ENCODE data around the gene PMEL.
"Not testable (repeated sequence)": the region's sequence is repeated elsewhere in the genome, so short reads cannot be mapped to it uniquely, and the experiment has no call there.

Gene PMEL

DNA sequence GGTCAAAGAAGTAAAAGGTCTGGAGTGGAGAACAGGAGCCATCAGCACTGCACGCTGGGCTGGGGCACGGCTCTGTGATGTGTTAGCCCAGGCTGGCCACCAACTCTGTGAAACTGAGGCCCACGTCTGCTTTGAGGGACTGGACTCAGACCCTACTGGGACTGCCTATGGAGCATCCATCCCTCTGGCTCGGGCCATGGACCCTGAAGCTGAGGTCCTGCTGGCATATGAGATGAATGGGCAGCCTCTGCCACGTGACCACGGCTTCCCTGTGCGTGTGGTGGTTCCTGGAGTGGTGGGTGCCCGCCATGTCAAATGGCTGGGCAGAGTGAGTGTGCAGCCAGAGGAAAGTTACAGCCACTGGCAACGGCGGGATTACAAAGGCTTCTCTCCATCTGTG lies 38.4 kb upstream of the PMEL start:
- no peak overlapping the region for H3K4me3 ChIP-seq (ENCODE audit: low read length)
- DNase-seq (ENCODE audit: low read depth), result no peak
- TF ChIP-seq, protein P1, sequence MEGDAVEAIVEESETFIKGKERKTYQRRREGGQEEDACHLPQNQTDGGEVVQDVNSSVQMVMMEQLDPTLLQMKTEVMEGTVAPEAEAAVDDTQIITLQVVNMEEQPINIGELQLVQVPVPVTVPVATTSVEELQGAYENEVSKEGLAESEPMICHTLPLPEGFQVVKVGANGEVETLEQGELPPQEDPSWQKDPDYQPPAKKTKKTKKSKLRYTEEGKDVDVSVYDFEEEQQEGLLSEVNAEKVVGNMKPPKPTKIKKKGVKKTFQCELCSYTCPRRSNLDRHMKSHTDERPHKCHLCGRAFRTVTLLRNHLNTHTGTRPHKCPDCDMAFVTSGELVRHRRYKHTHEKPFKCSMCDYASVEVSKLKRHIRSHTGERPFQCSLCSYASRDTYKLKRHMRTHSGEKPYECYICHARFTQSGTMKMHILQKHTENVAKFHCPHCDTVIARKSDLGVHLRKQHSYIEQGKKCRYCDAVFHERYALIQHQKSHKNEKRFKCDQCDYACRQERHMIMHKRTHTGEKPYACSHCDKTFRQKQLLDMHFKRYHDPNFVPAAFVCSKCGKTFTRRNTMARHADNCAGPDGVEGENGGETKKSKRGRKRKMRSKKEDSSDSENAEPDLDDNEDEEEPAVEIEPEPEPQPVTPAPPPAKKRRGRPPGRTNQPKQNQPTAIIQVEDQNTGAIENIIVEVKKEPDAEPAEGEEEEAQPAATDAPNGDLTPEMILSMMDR (conservative IDR thresholded peaks at IDR 0.05; ENCODE audit: low read depth, low read length), result no peak

DNA sequence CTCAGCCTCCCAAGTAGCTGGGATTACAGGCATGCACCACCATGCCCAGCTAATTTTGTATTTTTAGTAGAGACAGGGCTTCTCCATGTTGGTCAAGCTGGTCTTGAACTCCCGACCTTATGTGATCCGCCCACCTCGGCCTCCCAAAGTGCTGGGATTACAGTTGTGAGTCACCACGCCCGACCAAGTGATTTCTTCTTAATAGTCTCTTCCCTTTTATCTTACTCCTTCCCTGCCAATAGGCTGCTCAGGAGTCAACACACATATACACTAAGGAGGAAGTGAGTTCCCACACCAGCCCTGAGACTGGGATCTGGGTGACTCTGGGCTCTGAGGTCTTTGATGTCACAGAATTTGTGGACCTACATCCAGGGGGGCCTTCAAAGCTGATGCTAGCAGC lies 37.5 kb upstream of the PMEL start:
- not testable (repeated sequence) for DNase-seq (ENCODE audit: low read depth); H3K4me3 ChIP-seq (ENCODE audit: low read length)

DNA sequence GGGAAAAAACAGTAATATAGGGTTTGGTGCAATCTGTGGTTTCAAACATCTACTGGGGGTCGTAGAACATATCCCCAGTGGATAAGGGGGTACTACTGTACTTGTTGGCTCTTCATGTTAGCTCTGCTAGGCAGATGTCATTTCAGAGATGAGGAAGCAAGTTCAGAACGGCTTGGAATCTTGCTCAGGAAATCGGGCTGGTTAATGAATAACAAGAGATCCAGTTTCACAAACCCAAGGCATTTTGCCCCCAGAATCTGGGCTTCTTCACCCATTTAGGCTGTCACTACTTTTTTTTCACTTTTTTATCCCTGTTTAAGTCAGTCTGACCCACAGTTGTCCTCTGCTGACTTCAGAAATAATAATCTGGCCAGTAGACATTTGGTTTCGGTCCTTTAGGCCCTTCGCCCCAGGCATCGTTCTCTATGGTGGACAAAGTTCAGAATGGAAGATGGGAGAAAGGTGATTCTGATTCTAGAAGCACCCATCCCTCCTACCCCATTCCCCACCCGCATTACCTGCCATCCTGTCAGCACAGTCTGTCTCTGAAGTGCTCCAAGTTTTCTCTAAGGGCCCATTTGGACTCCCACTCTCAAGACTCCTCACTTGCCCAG lies 35.8 kb upstream of the PMEL start:
- DNase-seq (ENCODE audit: low read depth), result no peak
- H3K4me3 ChIP-seq (ENCODE audit: low read length), result no peak overlapping the region

DNA sequence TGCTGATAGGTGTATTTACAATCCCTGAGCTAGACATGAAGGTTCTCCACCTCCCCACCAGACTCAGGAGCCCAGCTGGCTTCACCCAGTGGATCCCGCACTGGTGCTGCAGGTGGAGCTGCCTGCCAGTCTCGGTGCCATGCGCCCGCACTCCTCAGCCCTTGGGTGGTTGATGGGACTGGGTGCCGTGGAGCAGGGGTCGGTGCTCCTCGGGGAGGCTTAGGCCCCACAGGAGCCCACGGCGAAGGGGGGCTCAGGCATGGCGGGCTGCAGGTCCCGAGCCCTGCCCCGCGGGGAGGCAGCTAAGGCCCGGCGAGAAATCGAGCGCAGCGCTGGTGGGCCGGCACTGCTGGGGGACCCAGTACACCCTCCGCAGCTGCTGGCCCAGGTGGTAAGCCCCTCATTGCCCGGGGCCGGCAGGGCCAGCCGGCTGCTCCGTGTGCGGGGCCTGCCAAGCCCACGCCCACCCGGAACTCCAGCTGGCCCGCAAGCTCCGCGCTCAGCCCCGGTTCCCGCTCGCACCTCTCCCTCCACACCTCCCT lies 34.2 kb upstream of the PMEL start:
- DNase-seq (ENCODE audit: low read depth); H3K4me3 ChIP-seq (ENCODE audit: low read length): not testable (repeated sequence)

More for the DNA sequence above, 35.8 kb upstream of the PMEL start:
- TF ChIP-seq, protein P1 (conservative IDR thresholded peaks at IDR 0.05; ENCODE audit: low read depth, low read length), result no peak

DNA sequence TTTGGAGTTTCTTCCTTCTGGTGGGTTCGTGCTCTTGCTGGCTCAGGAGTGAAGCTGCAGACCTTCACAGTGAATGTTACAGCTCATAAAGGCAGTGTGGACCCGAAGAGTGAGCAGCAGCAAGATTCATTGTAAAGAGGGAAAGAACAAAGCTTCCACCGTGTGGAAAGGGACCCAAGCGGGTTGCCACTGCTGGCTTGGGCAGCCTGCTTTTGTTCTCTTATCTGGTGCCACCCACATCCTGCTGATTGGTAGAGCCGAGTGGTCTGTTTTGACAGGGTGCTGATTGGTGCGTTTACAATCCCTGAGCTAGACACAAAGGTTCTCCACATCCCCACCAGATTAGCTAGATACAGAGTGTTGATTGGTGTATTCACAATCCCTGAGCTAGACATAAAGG lies 33.7 kb upstream of the PMEL start:
- H3K4me3 ChIP-seq (ENCODE audit: low read length); DNase-seq (ENCODE audit: low read depth): not testable (repeated sequence)

DNA sequence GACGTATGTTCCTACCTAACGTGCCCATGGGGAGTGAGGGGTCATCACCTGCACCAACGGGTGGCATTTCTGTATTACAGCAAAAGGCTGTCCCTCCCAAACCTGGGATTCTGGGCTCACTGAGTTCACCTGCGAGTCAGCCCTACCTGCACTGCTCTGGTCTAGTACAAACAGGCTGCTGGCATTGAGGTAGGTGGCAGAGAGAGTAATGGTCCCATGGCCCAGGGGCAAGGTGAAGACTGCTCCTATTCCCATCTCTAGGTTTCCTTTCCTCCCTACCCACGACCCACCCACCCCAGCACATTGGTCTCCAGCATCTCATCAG lies 31.7 kb upstream of the PMEL start:
- no peak for DNase-seq (ENCODE audit: low read depth)
- TF ChIP-seq, protein P1 (conservative IDR thresholded peaks at IDR 0.05; ENCODE audit: low read depth, low read length), result no peak
- H3K4me3 ChIP-seq (ENCODE audit: low read length), result peak overlapping the region; percentile 93

DNA sequence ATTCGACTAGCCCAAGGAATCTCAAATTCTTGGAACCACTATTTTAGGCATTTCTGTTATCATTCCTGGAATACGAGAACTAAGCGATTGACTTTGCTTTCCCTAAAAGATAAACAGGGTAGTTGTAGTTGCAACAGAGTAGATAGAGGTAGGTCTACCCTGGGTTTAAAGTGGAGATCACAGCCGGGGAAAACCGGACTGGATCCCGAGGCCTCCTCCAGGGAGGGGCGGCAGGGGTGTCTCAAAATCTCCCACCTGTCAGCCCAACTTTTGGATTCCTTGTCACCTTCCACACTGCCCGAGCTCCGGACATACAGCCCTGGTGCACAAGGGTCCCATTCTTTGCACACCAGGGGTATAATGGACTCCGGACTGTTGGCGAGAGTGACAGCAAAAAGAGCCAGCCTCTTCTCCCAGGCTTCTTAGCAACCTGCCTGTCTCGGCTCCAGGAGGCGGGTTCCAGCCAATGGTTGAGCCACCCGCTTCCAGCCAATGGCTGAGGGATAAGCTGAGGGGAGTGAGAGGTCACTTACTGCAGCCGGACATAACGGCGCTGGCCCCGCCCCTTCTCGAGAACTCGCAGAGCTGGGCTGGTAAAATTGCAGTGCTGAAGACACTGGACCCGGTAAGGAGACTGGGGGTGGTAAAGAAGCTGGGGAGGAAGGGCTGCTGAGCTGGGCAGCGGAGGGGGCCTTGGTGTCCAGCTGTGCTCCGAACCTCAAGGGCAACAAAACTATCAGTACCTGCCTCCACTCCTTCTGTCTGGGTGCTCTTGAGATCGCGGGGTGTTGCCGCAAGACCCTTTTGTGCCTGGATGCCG lies 31.1 kb upstream of the PMEL start, which contains the start of gene SUOX:
Gene SUOX, plus strand, starts transcription at position 562 of the 820 bp plus-strand sequence. CDS start 4,946 bp downstream, outside the sequence.
- peak within 1 kb of the TSS; percentile 93 for H3K4me3 ChIP-seq (ENCODE audit: low read length)
- TF ChIP-seq, protein P1 (conservative IDR thresholded peaks at IDR 0.05; ENCODE audit: low read depth, low read length), result no peak
- peak; percentile 94 for DNase-seq (ENCODE audit: low read depth)

DNA sequence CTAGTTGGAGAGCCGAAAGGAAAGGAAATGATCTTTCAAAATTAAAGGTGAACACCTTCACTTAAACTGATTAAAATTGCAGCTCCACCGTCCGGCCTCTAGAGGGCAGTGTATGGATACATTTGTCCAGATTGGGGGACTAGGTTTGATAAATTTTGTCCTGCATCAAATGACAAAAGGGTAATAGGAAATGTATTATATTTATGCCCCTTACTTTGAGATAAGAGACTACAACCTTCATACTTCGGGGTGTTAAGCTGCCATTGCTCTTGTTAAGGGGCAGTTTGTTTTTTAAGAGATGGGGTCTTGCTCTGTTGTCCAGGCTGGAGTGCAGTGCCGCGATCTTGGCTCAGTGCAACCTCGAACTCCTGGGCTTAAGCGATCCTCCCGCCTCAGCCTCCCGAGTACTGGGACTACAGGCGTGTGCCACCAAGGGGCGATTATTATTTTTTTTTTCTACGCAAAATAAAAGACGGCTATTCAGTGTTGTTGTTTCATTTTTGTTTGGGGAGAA lies 30.4 kb upstream of the PMEL start:
- H3K4me3 ChIP-seq (ENCODE audit: low read length), result peak overlapping the region; percentile 93
- TF ChIP-seq, protein P1 (conservative IDR thresholded peaks at IDR 0.05; ENCODE audit: low read depth, low read length), result peak; percentile 86
- DNase-seq (ENCODE audit: low read depth), result no peak

Data from retinal pigment epithelial cell (primary cell).